Peyer's patch (tissue), 4 donors: ENCODE data around the gene PTGR3. TPM values are rescaled to one million over a fixed set of nuclear protein-coding genes. Genes with fewer than 3 reads are reported as not detected.

Experiments
- DNase-seq, 3 donors: peaks; one replicate each; pipeline ENCODE4 v3.0.0-alpha.2; 2017 to 2019
- H3K27ac ChIP-seq, 4 donors: fragments of 200-600 bp; sonication (generic); one replicate each; pipeline ENCODE4 v1.5.1; 2016 to 2019
- H3K27me3 ChIP-seq, 2 donors: fragments of 200-600 bp; sonication (generic); one replicate each; pipeline ENCODE4 v1.5.1; 2019
- H3K36me3 ChIP-seq, 3 donors: fragments of 200-600 bp; sonication (generic); one replicate each; pipeline ENCODE4 v1.5.1; 2016 to 2019
- H3K4me1 ChIP-seq, 4 donors: fragments of 200-600 bp; sonication (generic); one replicate each; pipeline ENCODE4 v1.5.1; 2016 to 2019
- H3K4me3 ChIP-seq, 4 donors: fragments of 200-600 bp; sonication (generic); 1 replicate in 3 of 4; 2 replicates in 1 of 4; pipeline ENCODE4 v1.5.1; 2016 to 2019; ENCODE audit warnings: mild to moderate bottlenecking in 1 of 4
- H3K9me3 ChIP-seq, 4 donors: fragments of 200-600 bp; sonication (generic); one replicate each; pipeline ENCODE4 v1.5.1; 2016 to 2019; ENCODE audit warnings: mild to moderate bottlenecking in 1 of 4
- POLR2A ChIP-seq, 2 donors: fragments of 450-650 bp; IDR thresholded peaks; one replicate each; pipeline ENCODE4 v1.5.1; 2017; ENCODE audit warnings: antibody characterized with exemption in 2 of 2, mild to moderate bottlenecking in 2 of 2, moderate library complexity in 2 of 2
- total RNA-seq, 4 donors: library from RNA; depleted of rRNA; stranded (reverse); fragments of >200 nt; gene quantifications; one replicate each; pipeline ENCODE4 v1.1.0, GENCODE V29; 2016
- TF ChIP-seq, protein P1 (sequence below), 6 experiments: fragments of 450-650 bp in 4 of 6; fragments of 200-600 bp in 2 of 6; sonication (generic) in 1 of 6; IDR thresholded peaks; one replicate each; pipeline ENCODE4 v1.5.1; 2017 to 2019; ENCODE audit warnings: antibody characterized with exemption in 6 of 6, mild to moderate bottlenecking in 3 of 6, moderate library complexity in 1 of 6

PTGR3 gene
- total RNA-seq, 4 donors from 2014 or later, result 19.6 to 24.1 (median 20.8) TPM

DNA sequence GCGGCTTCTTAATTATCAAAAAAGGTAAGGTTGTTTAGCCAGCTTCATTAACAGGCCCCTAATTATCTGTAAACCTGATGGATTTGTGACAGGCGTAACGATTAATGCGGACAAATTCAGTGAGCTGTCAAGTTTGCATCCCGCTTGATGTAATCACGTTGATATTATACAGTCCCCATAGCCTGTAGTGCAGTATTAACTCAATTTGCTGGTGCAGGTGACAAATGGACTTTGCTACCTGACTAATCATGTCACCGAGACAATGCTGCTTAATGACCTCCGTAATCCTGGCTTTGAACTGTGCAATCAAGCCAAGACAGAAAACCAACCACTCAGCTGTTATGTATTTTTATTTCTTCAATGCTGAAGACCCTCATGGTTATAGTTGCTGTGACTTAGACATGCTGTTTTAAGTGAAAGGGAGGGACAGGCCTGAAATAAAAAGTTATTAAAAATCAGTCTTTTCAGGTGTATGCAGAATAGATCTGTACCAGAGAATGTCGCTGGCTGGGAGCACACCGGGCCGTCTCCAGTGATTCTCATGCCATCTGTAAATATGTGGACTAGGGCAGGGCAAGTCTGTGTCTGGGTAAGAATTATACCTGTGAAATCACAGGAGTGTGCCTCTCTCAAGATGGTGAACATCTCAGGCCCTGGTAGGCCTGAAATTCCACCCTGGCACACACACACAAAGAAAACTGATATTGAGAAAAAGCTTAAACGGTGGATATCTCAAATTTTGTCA lies 6.0 kb upstream of the PTGR3 start:
- Histone ChIP-seq H3K4me3 (peak overlapping the region in 1 of 4 donors; percentile 20), H3K27me3 (no peaks in the 10 kb centered on the region), H3K27ac (peak overlapping the region in 3 of 4 donors; percentile 29 to 83 (median 78)), H3K9me3 (no peaks in the 10 kb centered on the region), H3K36me3 (no peaks in the 10 kb centered on the region), H3K4me1 (peaks cover 0 to 71% (median 16%) of the 10 kb centered on the region in 4 donors)
- TF ChIP-seq, protein P1, sequence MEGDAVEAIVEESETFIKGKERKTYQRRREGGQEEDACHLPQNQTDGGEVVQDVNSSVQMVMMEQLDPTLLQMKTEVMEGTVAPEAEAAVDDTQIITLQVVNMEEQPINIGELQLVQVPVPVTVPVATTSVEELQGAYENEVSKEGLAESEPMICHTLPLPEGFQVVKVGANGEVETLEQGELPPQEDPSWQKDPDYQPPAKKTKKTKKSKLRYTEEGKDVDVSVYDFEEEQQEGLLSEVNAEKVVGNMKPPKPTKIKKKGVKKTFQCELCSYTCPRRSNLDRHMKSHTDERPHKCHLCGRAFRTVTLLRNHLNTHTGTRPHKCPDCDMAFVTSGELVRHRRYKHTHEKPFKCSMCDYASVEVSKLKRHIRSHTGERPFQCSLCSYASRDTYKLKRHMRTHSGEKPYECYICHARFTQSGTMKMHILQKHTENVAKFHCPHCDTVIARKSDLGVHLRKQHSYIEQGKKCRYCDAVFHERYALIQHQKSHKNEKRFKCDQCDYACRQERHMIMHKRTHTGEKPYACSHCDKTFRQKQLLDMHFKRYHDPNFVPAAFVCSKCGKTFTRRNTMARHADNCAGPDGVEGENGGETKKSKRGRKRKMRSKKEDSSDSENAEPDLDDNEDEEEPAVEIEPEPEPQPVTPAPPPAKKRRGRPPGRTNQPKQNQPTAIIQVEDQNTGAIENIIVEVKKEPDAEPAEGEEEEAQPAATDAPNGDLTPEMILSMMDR (IDR thresholded peaks at IDR 0.05), result no peak
- peak; percentile 38 to 63 for TF ChIP-seq POLR2A (IDR thresholded peaks at IDR 0.05)
- peak in 1 of 3 donors; percentile 79 for DNase-seq

DNA sequence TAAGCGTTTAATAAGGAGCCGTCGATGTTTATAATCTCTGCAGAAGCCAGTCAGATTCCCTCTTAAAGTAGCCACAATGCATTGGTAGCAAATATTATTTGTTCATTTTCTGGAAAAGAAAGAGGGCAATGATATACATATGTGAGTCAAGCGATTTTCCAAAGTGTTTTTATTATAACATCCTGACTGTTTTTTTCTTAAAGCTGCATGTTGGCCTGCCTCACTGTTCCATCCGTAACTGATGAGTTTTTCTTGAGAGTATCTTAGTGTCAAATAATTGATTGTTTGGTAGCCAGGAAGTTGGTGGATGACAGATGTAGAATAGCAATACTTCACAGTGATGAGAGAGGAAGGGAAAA lies 5.4 kb upstream of the PTGR3 start:
- H3K36me3 ChIP-seq, result no peaks in the 10 kb centered on the region
- DNase-seq, result no peak
- H3K27me3 ChIP-seq, result no peaks in the 10 kb centered on the region
- H3K4me3 ChIP-seq, result no peak overlapping the region
- H3K9me3 ChIP-seq, result no peaks in the 10 kb centered on the region
- H3K27ac ChIP-seq, result peak overlapping the region in 2 of 4 donors; percentile 78 to 83
- TF ChIP-seq, protein P1 (IDR thresholded peaks at IDR 0.05), result no peak
- no peak for TF ChIP-seq POLR2A (IDR thresholded peaks at IDR 0.05)
- H3K4me1 ChIP-seq, result peaks cover 0 to 70% (median 16%) of the 10 kb centered on the region in 4 donors

DNA sequence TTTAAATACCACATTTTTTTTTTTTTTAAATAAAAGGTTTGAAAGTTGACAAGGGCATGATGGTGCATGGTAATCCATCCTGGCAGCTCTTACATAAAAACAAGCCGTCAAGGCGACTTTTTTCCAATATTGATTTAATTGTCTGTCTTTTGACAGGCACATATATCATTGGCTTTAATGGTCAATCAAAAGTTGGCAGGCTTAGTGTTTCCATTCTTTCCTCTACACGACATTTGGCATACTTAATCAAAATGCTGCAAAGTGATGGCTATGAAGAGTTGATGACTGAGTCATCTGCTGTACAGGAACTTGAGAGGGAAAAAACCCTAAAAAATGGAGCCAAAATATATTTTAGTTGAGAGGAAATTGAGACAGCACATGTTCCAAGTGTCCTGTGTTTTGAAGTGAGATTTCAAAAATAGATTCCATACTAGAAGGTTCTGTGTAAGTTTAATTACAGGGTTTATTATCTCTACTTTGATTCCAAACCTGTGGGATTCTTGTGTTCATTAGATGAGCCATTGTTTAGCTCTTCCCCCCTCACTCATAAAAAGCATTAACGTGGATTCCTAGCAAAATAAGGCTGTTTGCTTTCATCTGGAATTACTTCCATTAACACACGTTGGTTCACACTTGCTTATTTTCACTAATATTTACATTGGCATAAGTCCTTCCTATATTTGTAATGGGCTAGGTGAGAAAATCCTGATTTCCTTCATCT lies 4.8 kb upstream of the PTGR3 start:
- DNase-seq, result no peak
- Histone ChIP-seq H3K9me3 (no peaks in the 10 kb centered on the region), H3K4me1 (peaks cover 0 to 65% (median 16%) of the 10 kb centered on the region in 4 donors), H3K36me3 (no peaks in the 10 kb centered on the region), H3K4me3 (no peak overlapping the region), H3K27me3 (no peaks in the 10 kb centered on the region), H3K27ac (peak overlapping the region in 2 of 4 donors; percentile 78 to 83)
- no peak for TF ChIP-seq POLR2A (IDR thresholded peaks at IDR 0.05)
- TF ChIP-seq, protein P1 (IDR thresholded peaks at IDR 0.05), result no peak

DNA sequence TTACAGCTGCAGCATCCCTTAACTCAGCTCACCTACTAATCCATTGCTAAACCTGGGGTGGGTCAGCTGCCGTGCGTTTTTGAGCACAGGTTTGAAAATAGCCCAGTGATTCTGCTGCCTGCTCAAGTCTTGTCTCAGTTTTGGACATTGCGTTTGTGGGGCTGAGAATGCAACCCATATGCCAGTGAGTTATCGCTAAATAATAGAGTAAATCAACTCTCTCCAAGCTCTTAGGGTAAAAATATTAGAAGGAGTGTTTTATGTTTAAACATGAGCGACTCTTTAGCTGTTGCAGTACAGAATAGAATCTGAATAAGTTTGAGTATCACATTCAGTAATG lies 3.8 kb upstream of the PTGR3 start:
- Histone ChIP-seq H3K36me3 (no peaks in the 10 kb centered on the region), H3K9me3 (no peaks in the 10 kb centered on the region), H3K27ac (peak overlapping the region in 3 of 4 donors; percentile 18 to 89 (median 80)), H3K27me3 (no peaks in the 10 kb centered on the region), H3K4me3 (peak overlapping the region in 3 of 4 donors; percentile 68 to 94 (median 93)), H3K4me1 (peaks cover 0 to 55% (median 16%) of the 10 kb centered on the region in 4 donors)
- no peak for TF ChIP-seq POLR2A (IDR thresholded peaks at IDR 0.05)
- TF ChIP-seq, protein P1 (IDR thresholded peaks at IDR 0.05), result no peak
- DNase-seq, result no peak

DNA sequence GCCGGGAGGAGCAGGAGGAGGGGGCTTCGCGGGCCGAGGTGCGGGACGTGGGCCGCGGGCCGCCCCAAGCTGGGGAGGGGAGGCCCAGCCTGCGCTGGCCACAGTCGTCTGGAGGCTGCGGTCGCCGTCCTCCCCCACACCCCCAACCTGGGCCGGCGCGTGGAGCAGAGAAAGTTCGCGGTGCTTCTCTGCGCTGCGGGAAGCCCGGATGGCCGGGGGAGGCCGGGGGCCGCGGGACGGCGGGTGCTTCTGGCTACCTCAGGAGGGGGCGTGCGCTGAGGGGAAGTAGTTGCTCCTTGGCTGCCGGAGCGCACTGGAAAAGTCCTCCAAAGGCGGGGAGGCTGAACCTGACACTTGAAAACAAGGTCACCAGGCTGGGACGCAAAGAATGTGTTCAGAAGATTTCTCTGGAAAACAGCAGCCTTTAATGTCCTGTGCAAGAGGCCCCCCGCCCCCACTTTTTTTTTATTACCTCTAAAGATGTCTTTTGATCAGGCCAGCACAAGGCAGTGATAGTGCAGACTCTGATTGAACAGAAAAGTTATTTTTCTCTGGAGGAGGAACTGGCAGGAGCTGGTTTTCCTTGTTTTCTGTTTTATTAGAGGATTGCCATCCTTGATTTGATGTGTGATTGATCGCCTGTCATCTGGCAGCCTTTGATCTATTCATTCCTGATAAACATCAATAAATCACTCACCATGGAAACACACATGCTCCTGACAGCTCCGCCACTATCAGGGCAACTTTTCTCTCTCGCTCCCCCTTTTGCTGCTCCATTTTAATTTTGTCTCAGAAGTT lies 3.2 kb upstream of the PTGR3 start:
- Histone ChIP-seq H3K9me3 (no peaks in the 10 kb centered on the region), H3K27ac (peak overlapping the region; percentile 65 to 89 (median 84)), H3K4me1 (peaks cover 0 to 54% (median 16%) of the 10 kb centered on the region in 4 donors), H3K36me3 (no peaks in the 10 kb centered on the region), H3K4me3 (peak overlapping the region; percentile 65 to 94 (median 80)), H3K27me3 (no peaks in the 10 kb centered on the region)
- DNase-seq, result peak in 2 of 3 donors; percentile 33 to 59
- TF ChIP-seq, protein P1 (IDR thresholded peaks at IDR 0.05), result no peak
- TF ChIP-seq POLR2A (IDR thresholded peaks at IDR 0.05), result no peak
